NCI-H510A (cell line): Measurements from ENCODE around the gene SLC12A9.
"Not testable (repeated sequence)": the region's sequence is repeated elsewhere in the genome, so short reads cannot be mapped to it uniquely, and the experiment has no call there.

ENCODE experiments used
- DNase-seq: peaks from one replicate; lab custom pipeline; 2025; lab: John Stamatoyannopoulos, UW

Gene SLC12A9

DNA sequence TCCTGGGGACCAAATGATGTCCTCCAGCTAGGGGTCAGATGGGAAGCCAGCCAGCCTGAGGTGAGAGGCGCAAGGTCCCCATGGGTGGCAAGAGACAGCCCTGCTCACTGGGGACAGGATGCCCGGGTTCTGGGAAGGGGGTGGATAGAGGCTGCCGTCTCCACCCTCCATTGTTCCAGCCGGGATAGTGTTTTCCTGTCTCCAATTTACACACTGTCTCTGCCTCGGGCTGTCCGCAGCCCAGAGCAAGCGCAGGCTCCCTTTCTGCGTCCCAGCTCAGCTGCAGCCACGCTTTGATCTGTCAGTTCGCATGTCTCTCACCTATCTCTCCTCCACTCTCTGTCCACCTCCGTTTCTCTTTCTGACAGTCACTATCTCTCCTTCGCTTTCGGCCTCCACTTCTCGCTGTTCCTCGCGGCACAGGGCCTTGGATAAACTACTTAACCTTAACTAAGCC, 27.3 kb upstream of the SLC12A9 start:
- no peak for DNase-seq

GRCh38 chr7:100825751-100826513, 26.6 kb upstream of the SLC12A9 start:
- DNase-seq, result no peak

- no peak for DNase-seq
These were observed 25.8 kb upstream of the SLC12A9 start for GRCh38 chr7:100826514-100827329.

DNA sequence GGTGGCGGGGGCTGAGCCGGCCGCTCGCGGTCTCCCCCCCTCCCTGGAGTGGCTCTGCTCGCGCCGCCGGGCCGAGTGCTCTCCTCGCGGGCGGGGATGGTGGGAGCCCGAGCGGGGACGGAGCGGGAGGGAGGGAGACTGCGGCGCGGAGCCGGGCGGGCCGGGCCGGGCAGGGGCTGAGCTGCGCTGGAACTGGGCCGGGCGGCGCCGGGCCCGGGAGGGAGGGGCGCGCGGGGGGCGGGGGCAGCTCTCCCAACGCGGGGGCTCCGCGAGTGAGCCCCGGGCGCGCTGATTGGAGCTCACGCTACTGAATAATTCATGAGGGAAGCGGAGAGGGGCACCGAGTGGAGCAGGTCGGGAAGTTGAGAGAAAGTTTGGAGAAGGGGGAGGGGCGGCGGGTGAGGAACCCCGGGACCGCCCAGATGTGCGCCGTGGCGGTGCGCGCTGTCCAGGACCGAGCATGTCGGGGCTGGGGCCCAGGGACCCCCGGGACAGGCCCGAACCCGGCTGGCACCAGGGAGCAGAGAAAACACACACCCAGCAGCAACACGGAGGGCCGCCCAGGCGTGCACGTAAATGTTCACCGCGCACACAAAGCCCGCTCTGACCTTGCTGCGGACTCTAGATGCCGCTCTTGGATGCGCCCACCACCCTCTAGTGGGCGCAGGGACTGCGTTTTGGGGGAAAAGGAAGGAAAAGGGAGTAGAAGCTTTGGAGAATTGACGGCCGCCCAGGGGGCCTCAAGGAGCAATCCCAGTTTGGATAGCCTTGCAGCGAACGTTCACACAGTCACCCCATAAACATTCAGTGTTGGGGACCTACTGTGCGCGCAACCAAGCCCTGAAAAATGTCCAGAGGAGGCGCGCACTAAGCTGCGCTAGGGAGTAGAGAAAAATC, 24.9 kb upstream of the SLC12A9 start, which contains the start of gene EPHB4:
Gene EPHB4, minus strand, starts transcription at position 194 of the 897 bp plus-strand sequence. CDS start 493 bp downstream, outside the sequence.
- DNase-seq, result no peak

GRCh38 chr7:100829150-100829716, 23.3 kb upstream of the SLC12A9 start:
- DNase-seq, result no peak

- no peak for DNase-seq
These were observed 22.1 kb upstream of the SLC12A9 start for GRCh38 chr7:100830396-100830795.

GRCh38 chr7:100832281-100832633, 20.3 kb upstream of the SLC12A9 start:
- no peak for DNase-seq

DNA sequence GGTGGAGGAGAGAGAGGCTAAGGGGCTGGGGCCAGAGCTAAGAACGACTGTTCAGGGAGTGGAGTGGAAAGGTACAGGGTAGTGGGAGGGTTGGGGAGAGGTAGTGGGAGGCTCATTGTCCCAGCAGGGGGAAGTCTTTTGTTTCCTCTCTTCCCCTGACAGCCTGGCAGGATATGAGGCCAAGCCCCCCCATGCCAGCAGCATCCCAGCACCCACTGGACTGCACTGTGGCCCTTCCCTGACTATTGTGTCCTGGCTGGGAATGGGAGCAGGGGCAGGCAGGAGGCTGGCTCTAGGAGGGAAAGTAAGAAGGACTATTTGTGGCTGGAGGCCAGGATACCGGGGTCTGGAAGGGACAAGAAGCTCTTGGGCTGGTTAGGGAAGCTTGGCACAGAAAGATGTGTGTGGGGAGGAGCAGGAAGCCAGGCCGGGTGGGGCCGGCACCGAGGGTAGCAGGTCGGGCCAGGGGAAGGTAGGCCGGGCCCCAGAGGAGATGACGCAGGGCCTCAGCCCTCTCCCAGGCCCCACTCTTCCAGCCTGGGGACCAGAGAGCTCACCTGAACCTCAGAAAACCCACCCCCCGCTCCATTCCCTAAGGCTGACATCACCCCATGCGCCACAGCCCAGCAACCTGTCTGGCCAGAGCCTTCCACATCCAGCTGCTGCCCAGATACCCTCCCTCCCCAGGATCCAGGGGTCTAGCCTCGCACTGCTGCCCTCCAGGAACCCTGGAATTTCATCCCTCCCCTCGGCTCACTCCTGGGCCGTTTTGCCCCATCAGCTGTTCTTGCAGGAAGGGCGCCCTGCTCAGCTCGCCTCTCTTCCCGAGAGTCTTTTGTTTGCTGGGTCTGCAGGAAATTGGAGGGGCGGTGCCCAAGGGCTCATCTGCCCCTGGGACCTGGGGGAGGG, 16.4 kb upstream of the SLC12A9 start:
- no peak for DNase-seq

DNA sequence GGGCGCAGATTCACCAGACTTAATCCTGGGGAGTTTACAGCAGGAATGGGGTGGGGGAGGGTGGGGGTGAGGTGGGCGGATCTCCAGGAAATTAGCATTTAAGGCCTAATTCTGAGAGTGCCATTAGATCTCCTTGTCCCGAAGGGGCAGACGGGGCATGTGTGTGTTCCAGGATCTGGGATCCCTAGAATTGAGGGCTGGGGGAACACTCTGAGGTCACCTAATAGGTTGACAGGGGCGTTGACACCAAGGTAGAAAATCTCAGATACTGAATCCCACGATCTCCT, 15.8 kb upstream of the SLC12A9 start:
- no peak for DNase-seq

- no peak for DNase-seq
These were observed 15.2 kb upstream of the SLC12A9 start for GRCh38 chr7:100837099-100837836.

DNA sequence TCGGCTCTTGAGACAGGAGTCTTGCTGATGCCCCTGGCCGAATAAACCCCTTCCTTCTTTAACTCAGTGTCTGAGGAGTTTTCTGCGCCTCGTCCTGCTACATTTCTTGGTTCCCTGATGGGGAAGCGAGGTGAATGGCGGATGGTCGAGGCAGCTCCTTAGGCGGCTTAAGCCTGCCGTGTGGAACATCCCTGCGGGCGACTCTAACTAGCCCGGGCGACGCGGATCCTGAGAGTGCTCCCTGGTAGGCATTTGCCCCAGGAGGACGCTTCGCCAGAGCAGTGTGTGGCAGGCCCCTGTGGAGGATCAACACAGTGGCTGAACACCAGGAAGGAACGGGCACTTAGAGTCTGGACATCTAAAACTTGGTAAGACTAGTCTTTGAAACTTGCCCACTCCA, 13.2 kb upstream of the SLC12A9 start:
- no peak for DNase-seq

DNA sequence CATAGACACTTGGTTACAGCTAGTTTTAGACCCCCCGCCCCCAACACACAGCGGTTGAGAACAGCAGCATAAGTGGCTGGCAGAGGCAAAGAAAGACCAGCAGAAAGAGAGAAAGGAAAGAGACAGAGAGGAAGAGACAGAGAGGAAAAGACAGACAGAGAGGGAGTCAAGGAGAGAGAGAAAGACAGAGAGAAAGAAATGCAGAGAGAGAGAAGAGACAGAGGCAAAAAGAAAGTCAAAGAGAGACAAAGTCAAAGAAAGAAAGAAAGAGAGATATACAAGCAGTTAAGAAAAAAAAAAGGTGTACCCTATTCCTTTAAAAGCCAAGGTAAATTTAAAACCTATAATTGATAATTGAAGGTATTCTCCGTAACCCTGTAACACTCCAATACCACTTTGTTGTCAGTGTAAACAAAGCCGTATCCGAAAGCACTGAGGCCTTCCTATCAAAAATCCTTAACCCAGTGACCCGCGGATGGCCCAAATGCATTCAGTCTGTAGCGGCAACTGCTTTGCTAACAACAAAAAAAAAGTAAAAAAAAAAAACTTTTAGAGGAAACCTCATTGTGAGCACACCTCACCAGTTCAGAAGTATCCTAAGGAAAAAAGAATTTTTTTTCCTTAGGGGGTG, 11.9 kb upstream of the SLC12A9 start:
- no peak for DNase-seq

DNA sequence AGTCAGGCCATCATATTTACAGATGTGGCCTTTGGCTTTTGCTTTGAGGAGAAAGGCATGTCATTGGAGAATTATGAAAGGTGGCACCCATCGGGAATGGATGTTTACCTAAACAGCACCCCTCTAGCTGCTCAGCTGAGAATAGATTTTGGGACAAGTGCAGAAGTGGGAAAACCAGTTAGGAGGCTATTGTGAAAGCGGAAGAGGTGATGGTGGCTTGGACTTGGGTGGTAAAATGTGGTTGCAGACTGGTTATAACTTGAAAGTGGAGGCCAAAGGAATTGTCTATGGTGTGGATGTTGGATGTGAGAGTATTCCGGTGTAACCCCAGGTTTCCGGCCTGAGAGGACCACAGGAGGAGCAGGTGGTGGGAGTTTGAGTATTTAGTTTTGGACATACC, 5.2 kb upstream of the SLC12A9 start:
- DNase-seq, result no peak

GRCh38 chr7:100854146-100854895, 1.8 kb downstream of the SLC12A9 start:
- DNase-seq, result no peak

DNA sequence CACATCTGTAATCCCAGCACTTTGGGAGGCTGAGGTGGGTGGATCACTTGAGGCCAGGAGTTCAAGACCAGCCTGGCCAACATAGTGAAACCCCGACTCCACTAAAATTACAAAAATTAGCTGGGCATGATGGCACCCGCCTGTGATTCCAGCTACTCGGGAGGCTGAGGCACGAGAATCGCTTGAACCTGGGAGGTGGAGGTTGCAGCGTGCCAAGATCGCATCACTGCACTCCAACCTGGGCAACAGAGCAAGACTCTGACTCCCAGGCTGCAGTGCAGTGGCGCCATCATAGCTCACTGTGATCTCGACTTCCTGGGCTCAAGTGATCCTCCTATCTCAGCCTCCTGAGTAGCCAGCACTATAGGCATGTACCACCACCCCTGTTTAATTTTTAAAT, 2.4 kb downstream of the SLC12A9 start:
- DNase-seq, result not testable (repeated sequence)

- DNase-seq, result no peak
These were observed 3.0 kb downstream of the SLC12A9 start for GRCh38 chr7:100855515-100855914.

DNA sequence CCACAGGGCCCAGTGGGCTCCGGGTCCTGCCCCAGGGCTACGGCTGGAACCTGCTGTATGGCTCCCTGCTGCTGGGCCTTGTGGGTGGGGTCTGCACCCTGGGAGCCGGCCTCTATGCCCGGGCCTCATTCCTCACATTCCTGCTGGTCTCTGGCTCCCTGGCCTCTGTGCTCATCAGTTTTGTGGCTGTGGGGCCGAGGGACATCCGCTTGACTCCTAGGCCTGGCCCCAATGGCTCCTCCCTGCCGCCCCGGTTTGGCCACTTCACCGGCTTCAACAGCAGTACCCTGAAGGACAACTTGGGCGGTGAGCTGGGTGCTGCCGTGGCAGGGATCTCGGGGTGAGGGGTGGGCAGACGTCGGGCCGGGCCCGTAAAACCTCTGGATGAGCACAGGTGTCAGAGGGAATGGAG, 4.4 kb downstream of the SLC12A9 start:
- DNase-seq, result no peak

GRCh38 chr7:100859856-100860255, 7.3 kb downstream of the SLC12A9 start:
- DNase-seq, result no peak
